Vagina (tissue), 2 donors: ENCODE results near the gene RYR3.

Experiments used
- CTCF ChIP-seq, 3 experiments: fragments of 450-650 bp in 2 of 3; fragments of 200-600 bp in 1 of 3; sonication (generic) in 1 of 3; IDR thresholded peaks; one replicate each; pipeline ENCODE4 v1.5.1; 2017 to 2019; ENCODE audit warnings: antibody characterized with exemption in 3 of 3, mild to moderate bottlenecking in 2 of 3, moderate library complexity in 2 of 3
- POLR2A ChIP-seq, 2 donors: fragments of 450-650 bp; IDR thresholded peaks; one replicate each; pipeline ENCODE4 v1.6.1; 2017; ENCODE audit warnings: antibody characterized with exemption in 2 of 2, mild to moderate bottlenecking in 2 of 2, moderate library complexity in 2 of 2
- POLR2AphosphoS5 ChIP-seq, 2 donors: sonication (generic); formaldehyde crosslinking; IDR thresholded peaks; one replicate each; pipeline ENCODE4 v1.9.0; 2017; ENCODE audit warnings: antibody characterized with exemption in 2 of 2, mild to moderate bottlenecking in 2 of 2, low read depth in 1 of 2; ENCODE audit not compliant: insufficient read depth in 1 of 2

- TF ChIP-seq POLR2AphosphoS5 (IDR thresholded peaks at IDR 0.05; ENCODE audit: insufficient read depth in 1 of 2, low read depth in 1 of 2) (no peak), CTCF (IDR thresholded peaks at IDR 0.05) (no peak), POLR2A (IDR thresholded peaks at IDR 0.05) (no peak)
Measured at GRCh38 chr15:33882921-33883320, 572.2 kb downstream of the RYR3 start.
